NCI-H1105 treated with DMSO at 0.1 percent for 48 hours (cell line): ENCODE data around the gene FGA.

Experiments used
- DNase-seq: peaks from one replicate; lab custom pipeline; 2025; lab: John Stamatoyannopoulos, UW

The FGA gene

DNA sequence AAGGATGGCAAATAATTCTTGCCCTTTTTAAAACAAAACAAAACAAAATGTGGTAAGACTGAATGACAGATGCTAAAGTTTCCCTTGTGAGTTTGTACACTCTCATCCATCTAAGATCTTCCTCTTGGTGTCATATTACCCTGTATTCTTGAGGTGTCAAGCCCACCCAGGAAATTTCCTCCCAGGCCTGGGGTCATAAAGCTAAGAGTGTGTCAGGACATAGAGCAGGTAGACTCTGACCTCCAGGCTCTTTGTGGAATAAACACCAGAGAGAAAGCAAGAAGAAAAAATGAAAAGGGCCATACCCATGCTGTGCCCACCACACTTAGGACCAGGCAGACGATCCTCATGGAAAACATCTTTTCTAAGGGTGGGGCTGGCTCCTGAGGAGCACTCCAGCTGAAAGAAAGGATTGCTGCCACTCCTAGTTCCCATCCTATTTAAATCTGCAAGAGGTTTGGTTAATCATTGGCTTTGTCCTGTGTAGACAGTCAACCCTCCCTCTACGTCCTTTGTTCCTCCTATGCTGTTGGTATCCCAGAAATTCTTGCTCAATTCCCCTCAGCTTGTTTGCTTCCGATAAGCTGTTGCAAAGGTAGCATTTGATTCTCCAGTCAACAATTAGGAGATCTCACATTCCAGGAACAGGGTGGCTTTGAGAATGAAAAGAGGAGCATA lies at the start of gene FGA:
FGA (minus strand) TSS at position 414 of the 678 bp plus-strand sequence; CDS start at position 359, 55 bp downstream.
- no peak for DNase-seq

DNA sequence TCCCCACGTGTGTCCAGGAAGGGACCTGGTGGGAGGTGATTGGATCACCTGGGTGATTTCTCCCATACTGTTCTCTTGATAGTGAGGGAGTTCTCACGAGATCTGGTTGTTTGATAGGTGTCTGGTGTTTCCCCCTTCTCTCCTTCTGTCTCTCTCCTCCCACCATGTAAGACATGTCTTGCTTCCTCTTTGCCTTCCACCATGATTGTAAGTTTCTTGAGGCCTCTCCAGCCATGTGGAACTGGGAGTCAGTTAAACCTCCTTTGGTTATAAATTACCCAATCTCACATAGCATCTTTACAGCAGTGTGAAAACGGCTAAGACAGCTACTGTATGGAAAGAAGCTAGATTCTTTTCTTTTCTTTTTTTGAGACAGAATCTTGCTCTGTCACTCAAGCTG lies 43.5 kb upstream of the FGA start:
- DNase-seq = no peak

DNA sequence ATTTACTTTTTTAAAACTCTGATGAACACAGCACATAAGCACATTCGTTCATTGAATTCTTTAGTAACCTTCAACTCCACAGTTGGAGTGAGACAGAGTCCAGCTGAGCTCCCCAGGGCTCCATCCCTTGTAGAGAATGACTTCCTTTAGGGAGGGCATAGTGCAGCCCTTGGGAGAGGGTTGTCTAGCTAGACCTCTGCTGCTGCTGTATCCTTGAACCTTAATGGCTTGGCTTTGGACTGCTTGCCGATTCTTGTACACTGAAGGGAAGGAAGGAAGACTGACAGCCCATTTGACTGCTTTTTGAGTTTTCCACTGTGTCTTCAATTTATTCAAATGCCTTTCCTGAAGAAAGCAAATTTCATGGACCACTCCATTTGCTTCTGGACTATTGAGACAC lies 41.3 kb upstream of the FGA start:
- no peak for DNase-seq

DNA sequence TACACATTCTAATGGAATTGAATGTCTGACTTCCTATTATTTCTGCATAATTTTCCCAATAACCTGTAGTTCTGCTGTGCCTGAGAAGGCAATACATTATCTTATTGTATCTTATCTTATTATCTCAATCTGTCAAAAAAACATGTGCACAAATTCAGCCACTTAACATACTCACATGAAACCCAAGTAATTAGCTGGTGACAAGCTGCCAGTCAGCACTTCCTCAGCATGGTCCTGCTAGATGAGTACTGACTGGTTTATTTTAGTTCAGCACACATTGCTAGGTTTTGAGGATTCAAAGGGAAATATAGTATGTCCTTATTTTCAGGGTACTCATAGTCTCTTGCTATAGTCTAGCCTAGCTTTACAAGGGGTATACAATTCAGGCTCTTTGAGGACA lies 39.8 kb upstream of the FGA start:
- DNase-seq = no peak

DNA sequence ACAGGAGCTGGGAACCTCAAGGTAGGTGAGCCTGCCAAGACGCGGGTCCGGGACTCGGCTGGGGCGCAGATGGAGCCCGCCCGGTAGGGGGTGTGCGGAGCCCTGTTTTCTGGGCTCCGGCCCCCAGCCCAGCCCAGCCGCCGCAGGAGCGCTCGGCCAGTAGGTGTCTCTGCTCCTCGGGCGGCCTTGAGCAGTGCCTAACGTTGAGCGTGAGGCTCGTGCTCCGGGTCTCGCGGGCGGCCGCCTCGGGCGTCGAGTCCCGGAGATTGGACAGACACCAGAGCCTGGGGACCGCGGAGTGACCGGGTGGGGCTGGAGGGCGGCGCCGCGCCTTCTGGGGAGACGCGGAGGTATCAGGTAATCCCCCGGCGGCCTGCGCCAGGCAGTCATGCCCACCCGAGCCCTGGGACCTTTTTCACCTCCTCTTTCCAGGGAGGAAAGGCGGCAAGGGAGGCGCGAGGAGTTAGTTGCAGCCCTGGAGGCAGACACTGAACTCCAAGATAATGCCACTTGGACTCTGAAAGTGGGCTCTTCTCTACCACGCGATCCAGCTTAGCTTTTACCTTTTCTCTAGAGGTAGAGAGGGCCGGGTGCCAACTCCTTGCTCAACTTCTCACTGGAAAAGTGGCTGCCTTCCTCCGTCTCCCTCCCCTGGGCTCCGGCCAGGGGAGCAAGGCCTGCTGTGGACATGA lies 36.4 kb upstream of the FGA start:
- DNase-seq = peak; percentile 32

DNA sequence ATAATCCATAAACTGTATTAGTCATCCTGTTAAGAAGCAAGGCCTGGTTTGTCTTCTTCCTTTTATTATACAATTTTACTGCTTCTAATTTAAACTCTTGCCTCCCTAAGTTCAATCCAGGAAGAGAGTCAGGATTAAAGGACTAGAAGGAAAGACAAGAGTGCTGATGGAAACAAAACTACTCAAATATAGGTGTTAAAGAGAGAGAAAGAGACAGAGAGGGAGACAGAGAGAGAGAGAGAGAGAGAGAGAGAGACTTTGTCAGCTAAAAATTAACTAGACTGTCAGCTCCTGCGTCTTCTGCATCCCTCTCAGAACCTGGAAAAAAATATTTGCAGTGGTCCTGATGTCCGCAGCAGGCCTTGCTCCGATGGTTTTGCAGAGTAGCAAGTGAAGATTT lies 35.4 kb upstream of the FGA start:
- DNase-seq = no peak

DNA sequence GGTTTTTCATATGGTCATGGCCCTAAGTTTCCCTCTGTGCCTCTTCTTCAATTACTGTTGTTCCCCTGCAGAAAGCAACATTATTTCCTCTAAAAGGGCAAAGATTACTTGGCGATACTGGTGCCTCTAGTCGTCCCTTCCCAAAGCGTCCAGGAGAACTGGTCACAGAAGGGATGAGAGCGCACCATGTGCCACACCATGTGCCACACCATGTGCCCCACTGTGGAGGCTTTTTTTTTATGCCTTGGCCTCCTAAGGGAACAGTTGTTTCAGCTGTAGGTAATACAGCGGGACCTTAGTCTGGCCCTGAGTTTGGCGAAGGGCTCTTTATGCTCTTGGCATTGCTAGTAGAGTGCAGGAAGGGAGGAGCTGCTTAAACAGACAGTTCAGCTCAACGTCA lies 33.5 kb upstream of the FGA start:
- no peak for DNase-seq

DNA sequence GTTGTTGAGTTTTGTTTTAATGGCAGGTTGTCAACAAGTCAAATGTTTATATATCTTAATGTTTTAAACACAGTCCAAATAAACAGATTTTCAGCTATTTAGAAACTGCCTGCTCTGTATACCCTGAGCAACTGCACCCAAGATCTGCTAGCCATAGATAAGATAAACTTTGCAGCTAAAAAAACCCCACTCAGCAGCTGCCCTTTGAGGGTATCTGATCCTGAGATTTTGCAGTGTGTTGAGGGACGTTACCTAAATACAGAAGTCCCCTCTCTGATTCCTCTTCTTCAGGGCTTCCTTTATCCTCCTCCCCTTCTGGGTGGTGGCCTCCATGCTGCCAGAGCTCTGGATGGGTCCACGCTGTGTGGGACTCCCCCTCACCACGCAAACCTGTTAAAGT lies 32.9 kb upstream of the FGA start:
- no peak for DNase-seq

DNA sequence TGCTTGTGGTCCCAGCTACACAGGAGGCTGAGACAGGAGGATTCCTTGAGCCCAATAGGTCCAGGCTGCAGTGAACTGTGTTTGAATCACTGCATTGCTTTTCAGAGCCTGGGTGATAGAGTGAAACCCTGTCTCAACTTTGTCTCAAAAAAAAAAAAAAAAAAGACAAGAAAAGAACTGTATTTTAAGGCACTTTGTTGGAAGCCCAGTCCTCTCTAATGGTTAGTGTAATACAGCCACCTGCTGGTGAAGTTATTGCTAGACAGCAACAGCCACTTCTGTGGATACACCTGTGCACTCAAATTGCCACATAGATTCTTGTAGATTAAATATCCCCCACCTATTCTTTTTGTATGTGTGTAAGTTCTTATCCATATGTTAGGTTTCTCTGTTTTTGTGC lies 32.1 kb upstream of the FGA start:
- DNase-seq = peak; percentile 29

DNA sequence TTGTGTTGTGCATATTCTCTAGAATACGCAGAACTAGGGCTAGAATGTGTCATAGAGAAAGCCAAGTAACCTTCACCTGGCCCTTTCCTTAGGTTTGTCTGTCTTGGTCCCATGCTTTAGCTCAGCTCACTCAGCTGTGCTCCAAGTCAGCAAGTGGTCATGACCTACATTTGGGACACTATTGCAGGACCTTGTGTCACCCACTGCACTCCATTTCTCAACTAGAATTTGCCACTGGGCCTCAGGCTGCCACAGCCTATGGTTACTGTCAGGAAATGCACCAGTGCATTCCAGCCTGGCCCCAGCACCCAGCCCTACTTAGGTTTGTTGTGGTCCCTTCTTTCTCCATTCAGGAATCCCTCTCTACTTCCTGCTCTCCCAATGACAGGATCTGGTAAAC lies 29.6 kb upstream of the FGA start:
- DNase-seq = no peak

DNA sequence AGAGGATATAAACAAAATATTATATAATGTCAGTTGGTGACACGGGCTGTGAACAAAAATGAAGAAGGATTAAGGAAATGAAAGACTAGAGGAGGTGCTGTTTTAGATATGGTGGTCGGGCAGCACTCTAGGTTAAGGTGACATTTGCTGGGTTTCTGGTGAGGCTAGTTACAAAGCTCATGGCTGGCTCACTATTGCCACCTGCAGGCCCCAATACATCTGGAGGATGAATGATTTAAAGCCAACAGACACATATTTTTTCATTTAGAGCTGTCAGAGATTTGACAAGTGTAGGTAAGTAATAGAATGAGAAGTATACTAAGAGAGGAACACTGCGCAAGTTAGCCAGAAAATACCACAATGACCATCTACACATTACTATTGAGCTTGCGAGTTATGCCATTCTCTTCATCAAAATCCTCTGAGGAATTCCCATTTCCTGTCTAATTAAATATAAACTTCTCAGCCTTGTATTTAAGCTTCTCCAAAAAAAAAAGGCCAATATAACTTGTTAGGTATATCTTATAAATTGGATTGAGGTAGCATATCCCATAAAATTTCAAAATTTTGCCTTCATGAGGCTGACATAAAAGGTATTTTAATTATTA lies 28.3 kb upstream of the FGA start:
- DNase-seq = peak; percentile 6

DNA sequence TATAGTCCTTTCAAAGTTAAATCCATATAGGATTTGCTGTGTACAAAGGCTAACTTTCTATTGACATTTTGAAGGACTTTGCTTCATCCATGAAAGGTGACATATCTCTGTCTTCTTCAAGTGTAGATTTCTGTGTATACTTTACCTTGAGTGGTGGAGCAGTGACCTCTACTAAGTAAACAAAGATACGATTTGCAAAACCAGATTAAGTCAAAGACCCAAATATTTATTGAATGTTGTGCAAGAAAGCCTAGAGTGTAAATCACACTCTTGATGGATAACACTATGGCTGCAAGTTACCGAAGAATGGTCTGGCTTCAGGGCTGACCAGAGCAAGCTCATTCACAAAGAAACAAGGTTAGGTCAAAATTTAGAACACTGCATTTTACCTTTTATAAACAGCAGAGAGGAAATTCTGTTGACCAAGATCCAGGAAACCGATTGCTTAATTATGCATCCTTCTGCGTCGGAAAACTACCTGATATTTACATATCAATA lies 27.3 kb upstream of the FGA start:
- DNase-seq = no peak

DNA sequence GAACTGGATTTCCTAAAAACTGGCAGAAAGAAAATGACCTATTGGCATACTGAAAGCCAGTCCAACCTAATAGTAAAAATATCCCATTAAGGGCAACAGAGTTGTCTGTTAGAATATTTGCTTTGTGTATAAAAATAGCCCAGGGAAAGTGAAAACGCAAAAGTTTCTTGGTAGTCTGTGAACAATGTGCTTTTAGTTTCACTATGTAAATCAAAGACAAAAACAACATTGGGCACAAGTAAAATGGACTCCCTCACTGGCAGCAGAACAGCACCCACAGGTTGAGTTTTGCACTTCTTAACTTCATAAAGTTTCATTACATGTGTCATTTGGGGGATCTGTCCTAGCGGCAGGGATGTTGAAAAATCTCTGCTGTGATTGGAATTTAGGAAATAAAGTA lies 26.2 kb upstream of the FGA start:
- DNase-seq = no peak

DNA sequence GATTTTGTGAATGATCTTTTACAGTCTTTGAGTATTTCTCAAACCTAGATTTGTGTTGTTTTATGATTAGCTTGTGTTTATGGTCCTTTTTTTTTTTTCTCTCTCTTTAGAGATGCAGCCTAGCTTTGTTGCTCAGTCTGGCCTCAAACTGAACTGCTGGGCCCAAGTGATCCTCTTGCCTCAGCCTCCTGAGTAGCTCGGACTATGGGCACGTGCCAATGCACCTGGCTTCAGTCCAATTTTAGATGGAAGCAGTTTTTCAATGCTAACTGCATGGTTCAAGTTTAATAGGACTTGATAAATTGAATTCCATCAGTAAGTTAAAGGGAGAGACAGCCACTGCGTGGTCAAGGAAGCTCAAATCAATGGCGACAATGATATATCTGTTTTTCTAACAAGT lies 25.7 kb upstream of the FGA start:
- DNase-seq = no peak

DNA sequence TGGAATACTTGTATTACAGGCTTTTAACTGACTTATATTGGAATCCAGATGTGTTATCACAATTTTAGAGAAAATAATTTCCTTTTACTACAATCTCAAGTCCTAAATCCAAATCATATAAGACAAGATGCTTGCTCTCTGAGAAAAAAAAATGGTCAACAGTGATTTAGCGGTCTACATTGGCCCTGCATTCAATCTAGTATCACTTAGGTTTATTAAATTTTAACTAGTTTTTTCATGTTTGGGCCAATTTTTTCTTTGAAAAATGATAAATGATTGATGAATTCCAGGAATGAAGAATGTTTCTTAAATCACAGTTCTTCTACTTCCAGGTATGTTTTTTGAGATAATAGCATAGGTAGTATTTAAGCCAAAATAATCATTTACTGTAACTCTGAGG lies 24.7 kb upstream of the FGA start:
- no peak for DNase-seq

DNA sequence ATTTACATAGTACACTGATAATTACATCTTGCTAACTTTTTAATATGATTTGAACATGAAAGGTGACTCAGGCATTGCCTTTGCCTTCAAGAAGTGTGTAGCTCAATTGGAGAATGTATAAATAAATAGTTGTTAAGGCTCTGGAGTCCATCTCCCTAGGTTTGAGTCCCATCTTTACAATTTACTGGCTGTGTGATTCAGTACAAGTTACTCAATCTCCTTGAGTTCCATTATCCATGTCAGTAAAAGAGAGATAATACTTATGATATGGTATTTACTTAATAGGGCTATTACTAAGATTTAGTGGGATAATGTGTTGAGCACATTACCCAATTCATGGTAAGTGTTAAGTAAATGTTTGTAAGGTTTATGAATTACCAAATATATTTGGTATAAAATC lies 23.8 kb upstream of the FGA start:
- no peak for DNase-seq

DNA sequence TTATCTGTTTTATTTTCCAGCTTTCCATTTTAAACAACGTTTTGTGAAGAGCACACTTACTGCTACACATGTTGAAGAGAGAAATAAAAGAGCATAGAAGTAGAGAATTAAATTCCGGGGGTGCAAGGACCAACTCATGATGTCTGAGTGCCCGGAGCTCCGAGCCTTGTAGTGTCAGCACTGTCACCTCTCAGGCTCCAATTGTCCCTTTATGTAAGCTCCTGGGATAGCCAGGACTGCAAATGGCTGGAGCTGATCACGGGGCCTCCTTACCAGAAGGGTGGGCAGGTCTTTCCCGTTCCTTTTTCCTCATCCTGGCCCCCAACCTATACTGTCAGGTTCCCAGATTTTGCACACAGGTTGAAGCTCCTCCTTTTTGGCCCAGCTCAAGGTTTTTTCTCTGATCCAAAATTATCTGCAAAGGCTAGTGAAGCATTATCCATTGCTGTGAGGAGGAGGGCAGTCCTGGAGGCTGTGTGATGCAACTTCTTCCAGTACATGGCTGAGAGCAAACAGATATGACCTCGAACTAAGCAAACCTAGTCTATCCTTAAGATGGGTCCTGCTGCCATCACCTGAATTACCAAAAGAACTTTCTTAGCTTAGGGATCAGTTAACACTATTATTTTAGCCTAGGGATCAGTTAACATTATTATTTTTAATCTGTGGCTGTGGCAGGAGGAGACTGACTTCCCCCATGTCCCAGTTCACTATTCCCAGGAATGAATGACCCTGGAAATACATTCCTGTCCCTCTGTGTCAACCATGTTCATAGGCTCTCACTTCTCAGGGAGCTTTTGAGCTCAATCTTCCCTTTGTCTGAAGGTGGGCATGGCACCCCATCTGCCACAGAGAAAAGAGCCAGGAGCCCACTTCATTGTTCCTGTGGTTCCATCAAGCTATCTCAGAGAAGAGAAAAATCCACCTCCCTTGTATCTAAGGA lies 22.2 kb upstream of the FGA start, which contains the start of gene FGG:
FGG (minus strand) TSS at position 185 of the 943 bp plus-strand sequence; CDS start at position 138, 47 bp downstream.
- no peak for DNase-seq

DNA sequence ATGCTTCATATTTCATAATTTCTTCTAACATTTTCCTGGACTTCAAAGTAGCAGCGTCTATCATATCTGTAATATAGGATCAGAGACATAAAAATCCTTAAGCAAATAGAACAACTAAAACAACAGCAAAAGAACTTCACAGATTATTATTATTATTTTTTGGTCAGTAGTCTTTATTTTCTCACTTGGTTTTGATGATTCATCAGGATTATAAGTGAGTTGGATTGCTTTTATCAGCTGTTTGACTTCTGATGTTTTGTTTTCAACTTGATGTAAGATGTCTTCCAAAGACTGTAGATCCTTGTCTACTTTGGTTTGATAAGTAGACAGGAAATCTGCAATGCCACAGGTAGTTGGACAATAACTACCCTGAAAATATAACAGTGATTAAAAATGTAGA lies 21.3 kb upstream of the FGA start:
- no peak for DNase-seq

DNA sequence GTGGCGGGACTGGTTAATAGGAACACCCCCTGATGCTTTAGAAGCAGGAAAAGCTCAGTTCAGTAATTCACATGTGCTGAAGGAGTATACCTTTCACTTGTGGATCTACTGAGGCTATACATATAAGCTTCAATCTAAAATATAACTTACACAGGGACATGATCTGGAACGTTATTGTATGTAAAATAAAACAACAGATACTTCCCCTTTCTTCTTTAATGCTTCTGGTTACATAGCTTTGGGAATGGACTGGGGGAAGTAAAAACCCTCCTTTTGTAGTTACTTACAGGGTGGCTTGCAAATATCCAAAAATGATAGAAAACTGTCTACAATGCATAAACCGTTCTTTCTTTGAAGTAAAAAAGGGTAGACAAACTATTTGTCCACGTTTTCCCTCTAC lies 20.0 kb upstream of the FGA start:
- DNase-seq = no peak

DNA sequence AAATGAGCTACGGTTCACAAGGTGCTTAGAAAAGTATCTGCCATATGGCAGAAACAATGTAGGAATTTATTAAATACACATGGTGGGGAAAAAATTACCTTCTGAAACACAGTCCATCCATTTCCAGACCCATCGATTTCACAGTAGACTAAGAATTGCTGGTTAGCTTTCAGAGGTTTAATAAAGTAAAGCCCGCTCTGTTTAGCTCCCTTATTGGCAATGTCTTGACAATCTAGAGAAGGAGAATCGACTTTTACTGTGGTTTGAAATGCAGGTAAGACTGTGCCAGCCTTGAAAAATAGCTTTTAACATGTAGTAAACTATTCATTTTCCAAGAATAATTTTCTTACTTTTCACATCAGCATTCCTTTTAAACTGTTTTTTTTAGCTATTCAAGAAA lies 19.0 kb upstream of the FGA start:
- no peak for DNase-seq

DNA sequence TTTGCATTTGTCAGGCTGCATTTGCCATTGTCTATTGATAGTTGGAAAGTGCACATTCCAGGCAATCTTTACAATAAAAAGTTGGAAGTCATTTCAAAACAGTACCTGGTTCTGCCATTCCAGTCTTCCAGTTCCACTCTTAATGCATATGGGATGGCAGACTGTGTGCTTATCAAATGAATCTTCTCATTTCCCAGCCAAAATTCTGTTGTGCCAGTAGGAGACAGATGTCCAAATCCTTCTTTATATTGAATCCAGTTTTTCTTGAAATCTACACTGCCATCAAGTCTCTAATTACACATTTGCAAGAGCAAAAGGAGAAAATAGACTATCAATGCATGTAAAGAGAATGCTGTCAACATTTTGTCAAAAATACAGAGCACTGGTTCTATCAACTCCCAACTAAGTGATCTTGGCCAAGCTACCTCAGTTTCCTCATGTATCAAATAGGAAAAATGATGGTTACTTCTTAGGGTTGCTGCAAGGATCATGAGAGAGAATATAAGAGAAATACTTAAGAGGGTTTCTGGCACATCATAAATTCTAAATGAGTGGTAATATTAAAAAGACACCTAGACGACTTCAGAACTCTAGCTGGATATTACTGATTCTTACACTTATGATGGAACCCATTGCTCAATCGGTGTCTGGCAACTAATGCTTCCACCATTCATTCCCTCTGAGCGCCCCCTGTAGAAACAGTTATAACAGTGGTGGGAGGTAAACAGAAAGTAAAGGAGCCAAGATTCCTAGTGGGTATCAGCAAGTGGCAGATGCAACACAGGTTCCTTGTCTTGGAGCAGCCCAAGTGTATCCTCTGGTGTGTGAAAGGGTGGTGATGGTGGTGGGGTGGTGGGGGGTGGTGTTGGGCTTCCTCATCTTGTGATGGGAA lies 18.1 kb upstream of the FGA start:
- no peak for DNase-seq
